GM23338 (cell line): ENCODE data around the gene TNFSF4.

Experiments used
- CREB1 ChIP-seq: fragments of 250-450 bp; sonication (Bioruptor Pico); IDR thresholded peaks from 2 replicates; pipeline ENCODE4 v1.5.0; 2020; ENCODE audit warnings: low read depth, mild to moderate bottlenecking, moderate library complexity
- POLR2AphosphoS5 ChIP-seq: IDR thresholded peaks from 2 replicates; pipeline ENCODE4 v1.6.1; 2016; ENCODE audit warnings: antibody characterized with exemption, low read depth
- TF ChIP-seq, protein P1 (sequence below), 2 experiments: fragments of 200-600 bp in 1 of 2; sonication (generic) in 1 of 2; conservative IDR thresholded peaks; 2 replicates each; pipeline versions ENCODE4 v1.5.1 to v1.6.1; 2016 to 2017; ENCODE audit warnings: antibody characterized with exemption in 2 of 2, low read depth in 2 of 2, mild to moderate bottlenecking in 2 of 2, moderate library complexity in 1 of 2
- TF ChIP-seq, protein P2 (sequence below): IDR thresholded peaks from one replicate; pipeline ENCODE4 v1.6.1; 2018; ENCODE audit warnings: antibody characterized with exemption; ENCODE audit not compliant: unreplicated experiment
- TF ChIP-seq, protein P3 (sequence below): IDR thresholded peaks from 2 replicates; pipeline ENCODE4 v1.6.1; 2016; ENCODE audit warnings: antibody characterized with exemption

DNA sequence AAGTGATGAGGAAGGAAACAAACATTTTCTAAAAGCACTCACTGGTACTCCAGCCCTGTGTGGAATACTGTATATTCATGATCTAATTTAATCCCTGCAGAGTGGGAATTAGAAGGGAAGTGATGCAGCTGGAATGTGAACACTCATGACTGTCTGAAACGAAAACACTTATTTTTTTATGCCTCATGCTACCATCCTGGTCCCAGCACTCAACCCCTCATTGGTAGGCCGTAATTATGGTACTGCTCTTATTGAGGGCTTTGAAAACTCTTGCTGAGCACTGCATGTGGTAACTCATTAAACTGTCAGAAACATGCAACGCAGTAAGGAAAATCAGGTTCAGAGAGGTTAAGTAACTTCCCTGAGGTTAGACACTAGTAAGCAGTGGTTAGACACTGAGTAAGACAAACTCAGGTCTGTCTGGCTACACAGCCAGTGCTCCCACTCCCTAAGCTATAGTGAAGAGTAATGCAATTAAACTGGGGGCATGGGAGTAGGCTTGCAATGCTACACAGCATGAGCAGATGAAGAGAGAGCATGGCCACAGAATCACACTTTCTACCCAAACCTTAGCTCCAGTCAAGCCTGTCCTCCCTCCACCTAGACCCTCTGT, 17.3 kb upstream of the TNFSF4 start:
- TF ChIP-seq, protein P1, sequence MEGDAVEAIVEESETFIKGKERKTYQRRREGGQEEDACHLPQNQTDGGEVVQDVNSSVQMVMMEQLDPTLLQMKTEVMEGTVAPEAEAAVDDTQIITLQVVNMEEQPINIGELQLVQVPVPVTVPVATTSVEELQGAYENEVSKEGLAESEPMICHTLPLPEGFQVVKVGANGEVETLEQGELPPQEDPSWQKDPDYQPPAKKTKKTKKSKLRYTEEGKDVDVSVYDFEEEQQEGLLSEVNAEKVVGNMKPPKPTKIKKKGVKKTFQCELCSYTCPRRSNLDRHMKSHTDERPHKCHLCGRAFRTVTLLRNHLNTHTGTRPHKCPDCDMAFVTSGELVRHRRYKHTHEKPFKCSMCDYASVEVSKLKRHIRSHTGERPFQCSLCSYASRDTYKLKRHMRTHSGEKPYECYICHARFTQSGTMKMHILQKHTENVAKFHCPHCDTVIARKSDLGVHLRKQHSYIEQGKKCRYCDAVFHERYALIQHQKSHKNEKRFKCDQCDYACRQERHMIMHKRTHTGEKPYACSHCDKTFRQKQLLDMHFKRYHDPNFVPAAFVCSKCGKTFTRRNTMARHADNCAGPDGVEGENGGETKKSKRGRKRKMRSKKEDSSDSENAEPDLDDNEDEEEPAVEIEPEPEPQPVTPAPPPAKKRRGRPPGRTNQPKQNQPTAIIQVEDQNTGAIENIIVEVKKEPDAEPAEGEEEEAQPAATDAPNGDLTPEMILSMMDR (conservative IDR thresholded peaks at IDR 0.05; ENCODE audit: low read depth in 2 of 2) = no peak
- TF ChIP-seq CREB1 (no peak), POLR2AphosphoS5 (no peak)
- TF ChIP-seq, protein P2, sequence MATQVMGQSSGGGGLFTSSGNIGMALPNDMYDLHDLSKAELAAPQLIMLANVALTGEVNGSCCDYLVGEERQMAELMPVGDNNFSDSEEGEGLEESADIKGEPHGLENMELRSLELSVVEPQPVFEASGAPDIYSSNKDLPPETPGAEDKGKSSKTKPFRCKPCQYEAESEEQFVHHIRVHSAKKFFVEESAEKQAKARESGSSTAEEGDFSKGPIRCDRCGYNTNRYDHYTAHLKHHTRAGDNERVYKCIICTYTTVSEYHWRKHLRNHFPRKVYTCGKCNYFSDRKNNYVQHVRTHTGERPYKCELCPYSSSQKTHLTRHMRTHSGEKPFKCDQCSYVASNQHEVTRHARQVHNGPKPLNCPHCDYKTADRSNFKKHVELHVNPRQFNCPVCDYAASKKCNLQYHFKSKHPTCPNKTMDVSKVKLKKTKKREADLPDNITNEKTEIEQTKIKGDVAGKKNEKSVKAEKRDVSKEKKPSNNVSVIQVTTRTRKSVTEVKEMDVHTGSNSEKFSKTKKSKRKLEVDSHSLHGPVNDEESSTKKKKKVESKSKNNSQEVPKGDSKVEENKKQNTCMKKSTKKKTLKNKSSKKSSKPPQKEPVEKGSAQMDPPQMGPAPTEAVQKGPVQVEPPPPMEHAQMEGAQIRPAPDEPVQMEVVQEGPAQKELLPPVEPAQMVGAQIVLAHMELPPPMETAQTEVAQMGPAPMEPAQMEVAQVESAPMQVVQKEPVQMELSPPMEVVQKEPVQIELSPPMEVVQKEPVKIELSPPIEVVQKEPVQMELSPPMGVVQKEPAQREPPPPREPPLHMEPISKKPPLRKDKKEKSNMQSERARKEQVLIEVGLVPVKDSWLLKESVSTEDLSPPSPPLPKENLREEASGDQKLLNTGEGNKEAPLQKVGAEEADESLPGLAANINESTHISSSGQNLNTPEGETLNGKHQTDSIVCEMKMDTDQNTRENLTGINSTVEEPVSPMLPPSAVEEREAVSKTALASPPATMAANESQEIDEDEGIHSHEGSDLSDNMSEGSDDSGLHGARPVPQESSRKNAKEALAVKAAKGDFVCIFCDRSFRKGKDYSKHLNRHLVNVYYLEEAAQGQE = no peak
- TF ChIP-seq, protein P3, sequence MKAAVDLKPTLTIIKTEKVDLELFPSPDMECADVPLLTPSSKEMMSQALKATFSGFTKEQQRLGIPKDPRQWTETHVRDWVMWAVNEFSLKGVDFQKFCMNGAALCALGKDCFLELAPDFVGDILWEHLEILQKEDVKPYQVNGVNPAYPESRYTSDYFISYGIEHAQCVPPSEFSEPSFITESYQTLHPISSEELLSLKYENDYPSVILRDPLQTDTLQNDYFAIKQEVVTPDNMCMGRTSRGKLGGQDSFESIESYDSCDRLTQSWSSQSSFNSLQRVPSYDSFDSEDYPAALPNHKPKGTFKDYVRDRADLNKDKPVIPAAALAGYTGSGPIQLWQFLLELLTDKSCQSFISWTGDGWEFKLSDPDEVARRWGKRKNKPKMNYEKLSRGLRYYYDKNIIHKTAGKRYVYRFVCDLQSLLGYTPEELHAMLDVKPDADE = no peak
